ENCODE data around the gene TPK1. TPM values are rescaled to one million over a fixed set of nuclear protein-coding genes. Genes with fewer than 3 reads are reported as not detected.

TPK1 gene
- total and polyA plus RNA-seq, 8 donors = 1.8 to 13.0 (median 4.3) TPM

DNA sequence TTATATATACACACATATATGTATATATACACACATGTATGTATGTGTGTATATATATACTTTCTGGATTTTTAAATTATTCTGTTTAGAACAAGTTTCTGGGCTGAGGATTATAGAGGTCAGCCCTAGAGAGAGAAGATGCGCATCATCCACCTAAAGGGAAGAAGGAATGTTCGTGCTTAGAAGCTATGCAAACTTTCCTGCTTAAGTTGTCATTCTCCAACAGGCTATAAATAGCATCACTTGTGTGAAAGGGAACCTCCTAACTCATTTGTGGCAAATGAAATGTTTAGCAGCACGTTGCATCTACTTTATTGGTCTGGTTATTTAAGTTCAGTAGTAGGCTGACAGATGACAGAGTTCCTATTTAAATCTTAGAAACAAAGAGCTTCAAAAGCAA lies 23.9 kb upstream of the TPK1 start:
- intact Hi-C loops (cut with DNase I; ENCODE audit: low total_unique reads) = no loop called here
- H3K27ac ChIP-seq = no peak overlapping the region
- H3K4me3 ChIP-seq = no peak overlapping the region
- TF ChIP-seq POLR2A (IDR thresholded peaks at IDR 0.05) (no peak), EP300 (IDR thresholded peaks at IDR 0.05) (no peak), POLR2AphosphoS5 (IDR thresholded peaks at IDR 0.05) (no peak)
- TF ChIP-seq, protein P1, sequence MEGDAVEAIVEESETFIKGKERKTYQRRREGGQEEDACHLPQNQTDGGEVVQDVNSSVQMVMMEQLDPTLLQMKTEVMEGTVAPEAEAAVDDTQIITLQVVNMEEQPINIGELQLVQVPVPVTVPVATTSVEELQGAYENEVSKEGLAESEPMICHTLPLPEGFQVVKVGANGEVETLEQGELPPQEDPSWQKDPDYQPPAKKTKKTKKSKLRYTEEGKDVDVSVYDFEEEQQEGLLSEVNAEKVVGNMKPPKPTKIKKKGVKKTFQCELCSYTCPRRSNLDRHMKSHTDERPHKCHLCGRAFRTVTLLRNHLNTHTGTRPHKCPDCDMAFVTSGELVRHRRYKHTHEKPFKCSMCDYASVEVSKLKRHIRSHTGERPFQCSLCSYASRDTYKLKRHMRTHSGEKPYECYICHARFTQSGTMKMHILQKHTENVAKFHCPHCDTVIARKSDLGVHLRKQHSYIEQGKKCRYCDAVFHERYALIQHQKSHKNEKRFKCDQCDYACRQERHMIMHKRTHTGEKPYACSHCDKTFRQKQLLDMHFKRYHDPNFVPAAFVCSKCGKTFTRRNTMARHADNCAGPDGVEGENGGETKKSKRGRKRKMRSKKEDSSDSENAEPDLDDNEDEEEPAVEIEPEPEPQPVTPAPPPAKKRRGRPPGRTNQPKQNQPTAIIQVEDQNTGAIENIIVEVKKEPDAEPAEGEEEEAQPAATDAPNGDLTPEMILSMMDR (IDR thresholded peaks at IDR 0.05) = no peak
- H3K27me3 ChIP-seq = no peaks in the 10 kb centered on the region
- DNase-seq = no peak
- no peaks in the 10 kb centered on the region for H3K9me3 ChIP-seq
- WGBS, 5 donors = 61 to 72% (median 64%) methylated on average over 3 of the region's 3 CpGs
- no peaks in the 10 kb centered on the region for H3K36me3 ChIP-seq
- H3K4me1 ChIP-seq = no peaks in the 10 kb centered on the region

DNA sequence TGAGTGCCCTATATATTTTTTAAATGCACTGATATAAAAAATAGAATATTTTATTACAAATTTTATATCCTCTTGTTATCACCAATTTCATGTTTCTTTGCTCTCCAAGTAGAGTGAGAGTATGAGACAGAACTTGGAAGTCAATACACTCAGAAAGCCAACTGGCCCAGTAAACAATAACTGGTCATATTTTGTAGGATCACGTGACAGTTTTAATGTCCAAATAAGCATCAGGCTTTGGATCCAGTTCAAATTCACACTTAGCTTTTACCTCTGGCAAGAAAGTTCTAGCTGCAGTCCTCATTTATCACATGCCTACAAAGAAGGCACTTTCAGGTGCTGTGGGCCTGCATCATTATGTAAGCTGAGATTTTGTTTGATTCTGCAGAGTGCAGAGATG lies 21.6 kb upstream of the TPK1 start:
- Histone ChIP-seq H3K9me3 (no peaks in the 10 kb centered on the region), H3K36me3 (no peaks in the 10 kb centered on the region), H3K27me3 (no peaks in the 10 kb centered on the region), H3K27ac (no peak overlapping the region), H3K4me1 (no peaks in the 10 kb centered on the region), H3K4me3 (no peak overlapping the region)
- intact Hi-C loops (cut with DNase I; ENCODE audit: low total_unique reads) = no loop called here
- WGBS, 5 donors = 21 to 54% (median 50%) methylated on average over 1 of the region's 1 CpG
- TF ChIP-seq POLR2A (IDR thresholded peaks at IDR 0.05) (no peak), POLR2AphosphoS5 (IDR thresholded peaks at IDR 0.05) (no peak), EP300 (IDR thresholded peaks at IDR 0.05) (no peak)
- TF ChIP-seq, protein P1 (IDR thresholded peaks at IDR 0.05) = no peak
- DNase-seq = no peak

DNA sequence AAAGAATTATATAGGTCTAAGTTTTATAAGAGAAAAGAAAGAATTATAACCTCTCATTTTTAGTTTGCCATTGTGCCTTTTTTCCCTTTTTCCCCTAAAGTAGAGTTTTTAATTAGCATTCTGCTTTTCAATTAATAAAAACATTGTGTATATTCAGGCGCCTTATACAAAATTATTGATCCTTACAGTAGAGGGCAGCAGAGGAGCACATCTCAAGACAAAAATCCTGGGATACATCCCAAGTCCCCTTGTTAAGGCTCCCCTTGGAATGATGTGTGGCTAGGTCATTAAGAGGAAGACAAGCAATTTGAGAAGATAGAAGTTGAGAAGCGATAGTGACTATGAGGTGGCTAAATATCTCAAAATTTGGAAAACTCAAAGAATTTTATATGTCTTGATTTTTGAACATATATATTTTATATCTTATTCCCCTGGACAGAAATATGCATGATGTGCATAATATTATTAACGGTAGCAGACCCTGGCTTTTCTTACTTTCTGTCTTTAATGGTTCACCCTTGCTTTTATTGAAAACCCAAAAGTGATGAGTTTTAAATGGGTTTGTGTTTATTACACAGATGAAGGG lies 19.1 kb upstream of the TPK1 start:
- no peaks in the 10 kb centered on the region for H3K9me3 ChIP-seq
- H3K4me3 ChIP-seq = no peak overlapping the region
- TF ChIP-seq POLR2A (IDR thresholded peaks at IDR 0.05) (no peak), POLR2AphosphoS5 (IDR thresholded peaks at IDR 0.05) (no peak)
- TF ChIP-seq, protein P1 (IDR thresholded peaks at IDR 0.05) = peak in 1 of 7 experiments; percentile 44
- H3K27me3 ChIP-seq = no peaks in the 10 kb centered on the region
- no peaks in the 10 kb centered on the region for H3K36me3 ChIP-seq
- intact Hi-C loops (cut with DNase I; ENCODE audit: low total_unique reads) = no loop called here
- DNase-seq = peak in 1 of 2 donors; percentile 50
- no peak overlapping the region for H3K27ac ChIP-seq
- WGBS, 5 donors = 51 to 65% (median 53%) methylated on average over 3 of the region's 3 CpGs
- no peaks in the 10 kb centered on the region for H3K4me1 ChIP-seq

DNA sequence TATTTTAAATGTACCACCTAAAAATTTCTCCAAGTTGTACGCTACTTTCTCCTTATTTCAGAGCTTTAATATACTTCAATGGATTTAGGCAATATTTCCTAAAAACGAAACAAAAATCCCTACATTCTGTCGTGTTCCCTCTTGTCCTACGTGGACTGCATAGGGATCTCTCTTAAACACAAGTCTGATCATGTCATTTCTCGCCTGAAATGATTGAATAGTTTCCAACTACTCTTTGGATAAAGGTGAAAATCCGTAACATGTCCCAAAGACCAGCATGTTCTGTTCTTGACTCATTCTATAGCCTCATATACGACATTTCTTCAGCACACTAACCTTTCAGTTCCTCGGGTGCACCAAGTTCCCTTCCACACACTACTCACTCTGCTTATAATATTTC lies 17.7 kb upstream of the TPK1 start:
- Histone ChIP-seq H3K4me3 (no peak overlapping the region), H3K4me1 (no peaks in the 10 kb centered on the region), H3K36me3 (no peaks in the 10 kb centered on the region), H3K27me3 (no peaks in the 10 kb centered on the region), H3K9me3 (peaks cover 0 to 7% (median 0%) of the 10 kb centered on the region in 4 donors), H3K27ac (no peak overlapping the region)
- WGBS, 5 donors = 79 to 90% (median 88%) methylated on average over 8 of the region's 8 CpGs
- intact Hi-C loops (cut with DNase I; ENCODE audit: low total_unique reads) = no loop called here
- TF ChIP-seq, protein P1 (IDR thresholded peaks at IDR 0.05) = no peak
- DNase-seq = no peak
